HG03280 (cell line): Measurements from ENCODE around the gene DOLPP1.

Source experiments
- ATAC-seq: cut with Tn5 transposase; IDR thresholded peaks from one replicate; pipeline ENCODE4 v1.9.1; 2021; ENCODE audit warnings: mild to moderate bottlenecking, moderate library complexity; ENCODE audit not compliant: unreplicated experiment

The DOLPP1 gene

GRCh38 chr9:129093602-129094386, 12.9 kb downstream of the DOLPP1 start:
- no peak for ATAC-seq

DNA sequence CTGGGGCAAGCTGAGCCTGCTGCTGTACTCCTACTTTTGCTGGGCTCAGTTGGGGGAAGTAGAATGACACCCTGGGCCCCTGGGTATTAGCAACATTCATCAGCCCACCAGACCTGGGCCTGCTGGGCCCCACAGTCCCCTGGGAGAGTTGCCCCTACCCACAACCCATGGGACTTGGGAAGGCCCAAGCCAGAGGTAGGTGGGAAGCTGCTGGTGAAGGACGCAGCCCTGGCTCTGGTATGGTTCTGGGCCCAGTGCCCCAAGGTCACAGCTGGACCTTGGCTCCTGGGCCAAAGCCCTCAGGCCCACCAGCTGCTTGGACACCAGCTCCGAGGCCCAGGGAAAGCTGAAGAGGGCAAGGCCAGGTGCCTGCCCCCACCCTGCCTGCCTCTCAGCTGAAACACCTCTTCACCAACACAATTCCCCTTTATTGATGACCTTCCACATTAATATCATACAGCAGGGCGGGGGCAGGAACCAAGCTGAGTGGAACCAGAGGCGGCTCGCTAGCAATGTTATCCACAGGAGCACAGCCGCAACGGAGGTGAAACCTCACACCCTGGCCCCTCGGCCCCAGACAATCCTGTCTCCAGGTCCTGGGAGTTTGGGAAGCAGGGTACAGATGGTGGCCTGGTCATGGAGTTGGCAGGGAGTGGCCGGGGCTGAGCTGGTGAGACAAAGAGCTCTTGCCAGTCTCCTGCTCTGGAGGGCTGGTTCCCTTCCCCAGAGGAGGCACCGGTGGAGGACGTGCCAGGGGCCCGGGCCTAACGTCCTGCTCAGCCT, 13.7 kb downstream of the DOLPP1 start:
- no peak for ATAC-seq

GRCh38 chr9:129095170-129095667, 14.3 kb downstream of the DOLPP1 start:
- ATAC-seq: no peak

DNA sequence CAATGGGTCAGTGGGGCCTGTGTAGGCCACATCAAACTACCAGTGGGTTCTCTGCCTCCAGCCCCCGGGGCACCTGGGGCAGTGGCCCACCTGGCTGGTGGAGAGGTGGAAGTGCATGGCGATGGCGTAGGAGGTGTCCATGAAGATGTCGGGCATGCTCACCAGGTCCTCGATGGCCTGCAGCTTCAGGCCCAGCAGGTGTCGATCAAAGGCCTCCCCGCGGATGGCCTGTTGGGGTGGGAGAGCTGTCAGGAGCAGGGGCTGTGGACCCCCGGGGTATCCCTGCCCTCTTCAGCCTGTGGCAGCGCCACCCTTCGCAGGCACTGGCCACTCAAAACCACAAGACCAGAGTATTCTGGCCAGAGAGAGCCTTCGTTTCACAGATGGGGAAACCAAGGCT, 15.0 kb downstream of the DOLPP1 start:
- no peak for ATAC-seq

DNA sequence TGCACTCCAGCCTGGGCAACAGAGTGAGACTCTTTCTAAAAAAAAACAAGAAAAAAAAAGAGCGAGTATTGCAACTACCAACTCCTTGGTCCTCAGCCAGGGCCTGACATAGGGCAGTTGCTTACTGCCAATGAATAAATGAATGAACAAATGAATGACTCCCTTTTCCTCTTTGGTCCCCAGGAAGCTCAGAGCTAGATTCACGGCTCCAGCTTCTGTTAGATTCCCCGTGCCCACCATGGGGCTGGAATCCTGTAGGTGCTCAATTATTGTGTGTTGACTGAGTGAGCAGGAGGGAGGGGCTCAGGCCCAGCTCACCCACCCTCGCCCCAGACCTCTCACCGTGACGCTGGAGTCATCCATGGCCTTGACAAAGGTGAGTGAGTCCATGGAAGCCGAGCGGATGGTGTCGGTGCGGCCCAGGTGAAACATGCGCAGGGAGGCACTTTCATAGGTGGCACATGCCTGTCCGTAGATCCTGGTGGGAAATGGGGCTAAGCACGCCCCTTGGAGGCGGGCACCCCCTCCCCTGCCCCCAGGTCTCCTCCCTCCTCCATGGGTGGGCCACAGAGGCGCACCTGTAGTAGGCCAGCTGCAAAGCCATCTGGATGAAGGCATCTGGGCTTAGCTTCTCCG, 16.9 kb downstream of the DOLPP1 start:
- no peak for ATAC-seq

- ATAC-seq: no peak
Measured at GRCh38 chr9:129098328-129098727, 17.4 kb downstream of the DOLPP1 start.

- ATAC-seq: no peak
Measured at GRCh38 chr9:129100383-129101169, 19.7 kb downstream of the DOLPP1 start.

DNA sequence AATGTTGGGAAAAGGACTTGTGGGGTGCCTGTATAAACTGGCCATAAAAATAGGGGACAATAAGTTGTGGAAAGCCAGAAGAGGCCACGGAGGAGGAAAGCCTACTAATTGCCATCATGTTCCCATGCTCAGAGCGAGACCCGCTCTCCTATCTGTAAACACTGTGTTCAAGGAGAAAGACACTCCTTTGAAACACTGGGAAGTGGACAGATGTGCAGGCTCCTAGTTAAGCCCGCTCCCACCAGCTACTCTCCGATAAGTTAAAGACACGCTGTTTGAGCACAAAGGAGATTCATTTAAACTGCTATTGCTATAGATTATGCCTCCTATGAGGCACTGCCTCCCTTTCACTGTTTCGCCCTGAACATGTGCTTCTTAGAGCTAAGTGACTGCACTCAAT, 20.4 kb downstream of the DOLPP1 start:
- no peak for ATAC-seq

- ATAC-seq: no peak
Measured at GRCh38 chr9:129102095-129102525, 21.2 kb downstream of the DOLPP1 start.

DNA sequence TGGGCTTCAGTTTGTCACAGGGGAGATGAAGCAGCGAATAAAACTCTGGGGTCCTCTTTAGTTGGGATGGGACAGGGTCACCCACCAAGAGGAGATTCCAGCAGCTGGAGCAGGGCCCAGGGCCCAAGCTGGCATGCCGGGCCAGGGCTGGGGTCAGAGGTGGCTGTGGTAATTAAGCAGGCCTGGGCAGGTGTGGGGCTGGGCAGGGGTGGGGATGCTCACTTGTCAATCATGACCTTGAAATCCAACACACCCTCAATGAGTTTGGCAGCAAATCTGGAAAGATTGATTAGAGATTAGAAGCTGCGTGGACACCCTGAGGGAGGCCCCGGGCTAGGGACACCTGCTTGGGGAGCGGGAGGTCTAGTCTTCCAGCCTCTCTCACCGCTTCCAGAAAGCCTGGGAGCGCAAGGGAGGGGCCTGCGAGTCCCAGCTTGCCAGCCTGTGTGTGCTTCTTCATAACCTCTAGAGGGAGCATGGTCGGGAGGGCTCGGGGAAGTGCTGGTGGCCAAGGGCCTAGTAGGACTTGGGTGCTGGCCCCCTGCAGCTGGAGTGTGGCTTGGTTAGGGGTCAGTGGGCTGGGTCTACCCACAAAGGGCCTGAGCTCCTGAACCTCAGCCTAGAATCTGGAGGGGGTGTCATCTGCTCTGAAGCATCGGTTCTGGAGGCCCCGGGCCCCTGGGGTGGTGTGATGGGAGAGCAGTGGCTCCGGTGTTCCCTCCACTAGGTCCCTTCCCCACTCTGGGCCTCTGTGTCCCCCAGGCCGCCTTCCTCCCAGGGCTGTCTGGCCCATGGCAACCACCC, 22.1 kb downstream of the DOLPP1 start:
- ATAC-seq: no peak

DNA sequence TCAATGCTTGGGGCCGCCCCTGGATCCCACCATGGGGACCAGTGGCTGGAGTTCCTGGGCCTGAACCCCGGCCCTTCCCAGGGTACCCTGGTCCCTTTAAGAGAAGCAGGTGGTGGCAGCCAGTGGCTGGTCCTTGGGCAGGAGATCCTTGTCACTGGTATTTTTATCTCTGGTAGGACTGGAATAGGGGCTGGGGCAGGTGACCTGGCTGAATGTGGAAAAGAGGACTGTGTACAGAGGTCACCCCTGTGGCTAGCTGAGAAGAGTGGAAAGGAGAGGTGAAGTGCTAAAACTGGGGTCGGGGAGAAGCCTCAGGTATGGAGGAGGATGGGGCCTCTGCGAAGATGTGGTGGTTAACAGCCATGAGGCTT, 22.7 kb downstream of the DOLPP1 start:
- no peak for ATAC-seq

DNA sequence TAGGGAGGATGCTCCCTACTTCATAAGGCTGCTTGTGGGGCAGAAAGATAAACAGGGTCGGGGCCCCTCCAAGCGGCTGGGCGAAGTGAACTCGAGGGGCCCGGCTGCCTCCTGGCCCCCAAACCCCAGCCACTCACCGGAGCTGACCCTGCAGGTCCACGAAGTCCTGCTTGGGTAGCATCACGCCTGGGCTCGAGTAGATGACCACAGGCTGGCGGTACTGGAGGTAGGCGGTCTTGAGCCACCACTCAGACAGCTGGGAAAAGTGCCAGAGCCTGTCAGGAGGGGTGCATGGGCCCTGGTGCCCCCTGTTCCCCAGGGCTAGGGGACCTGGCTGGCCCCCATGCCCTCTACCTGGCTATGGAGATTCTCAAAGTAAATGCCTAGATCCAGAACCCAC, 23.1 kb downstream of the DOLPP1 start:
- ATAC-seq: no peak

- ATAC-seq: no peak
Measured at GRCh38 chr9:129105857-129106694, 25.2 kb downstream of the DOLPP1 start.

DNA sequence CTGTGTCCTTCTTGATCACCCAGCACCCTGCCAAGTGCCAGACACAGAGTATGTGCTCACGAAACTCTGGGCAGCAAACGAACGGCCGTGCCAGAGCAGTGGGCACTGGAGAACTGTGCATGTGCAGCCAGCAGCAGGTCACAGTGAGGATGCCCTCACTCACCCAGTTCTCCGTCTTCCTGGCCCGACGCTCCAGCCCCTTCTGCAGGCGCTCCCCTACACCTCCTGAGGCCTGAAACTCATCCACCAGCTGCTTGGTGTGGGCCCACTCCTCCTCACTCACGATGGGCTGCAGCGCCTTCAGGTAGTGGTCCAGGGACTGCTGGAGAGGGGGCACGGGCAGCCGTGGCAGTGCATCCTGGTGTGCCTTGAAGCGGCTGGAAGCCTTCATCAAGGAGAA, 26.7 kb downstream of the DOLPP1 start:
- ATAC-seq: no peak

- ATAC-seq: no peak
Measured at GRCh38 chr9:129108083-129108804, 27.3 kb downstream of the DOLPP1 start.

DNA sequence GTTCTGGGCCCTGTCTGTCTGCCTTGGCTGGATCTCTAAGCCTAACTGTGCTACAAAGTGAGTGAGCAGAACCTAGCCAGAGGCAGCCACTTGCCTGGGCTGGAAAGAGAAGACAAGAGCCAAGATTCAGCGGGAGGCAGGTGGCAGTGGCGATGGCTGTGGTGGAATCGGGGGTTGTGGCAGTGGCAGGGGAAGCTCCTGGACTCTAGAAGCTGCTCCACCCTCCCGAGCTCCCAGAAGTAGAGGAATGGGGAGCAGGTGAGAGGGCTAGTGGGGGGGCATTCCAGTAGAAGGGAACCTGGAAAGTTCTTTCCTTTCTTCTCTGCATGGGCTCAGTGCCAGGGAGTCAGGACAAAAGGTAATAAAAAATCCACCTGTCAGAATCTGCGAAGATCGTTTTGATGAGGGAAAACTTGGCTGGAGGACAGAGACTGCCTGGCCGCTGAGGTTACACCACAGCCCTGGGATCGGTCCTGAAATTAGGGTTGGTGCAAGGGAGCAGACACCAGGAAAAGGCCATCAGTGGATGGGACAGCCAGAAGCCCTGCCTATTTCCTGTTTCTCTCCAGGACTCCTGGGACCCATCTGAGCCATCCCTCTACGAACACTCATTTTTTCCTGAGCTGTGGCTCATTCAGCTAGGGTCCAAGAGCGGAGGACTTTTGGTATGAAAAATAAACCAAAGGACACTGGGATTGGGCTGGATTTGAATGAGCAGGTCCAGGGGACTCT, 28.1 kb downstream of the DOLPP1 start:
- ATAC-seq: no peak

DNA sequence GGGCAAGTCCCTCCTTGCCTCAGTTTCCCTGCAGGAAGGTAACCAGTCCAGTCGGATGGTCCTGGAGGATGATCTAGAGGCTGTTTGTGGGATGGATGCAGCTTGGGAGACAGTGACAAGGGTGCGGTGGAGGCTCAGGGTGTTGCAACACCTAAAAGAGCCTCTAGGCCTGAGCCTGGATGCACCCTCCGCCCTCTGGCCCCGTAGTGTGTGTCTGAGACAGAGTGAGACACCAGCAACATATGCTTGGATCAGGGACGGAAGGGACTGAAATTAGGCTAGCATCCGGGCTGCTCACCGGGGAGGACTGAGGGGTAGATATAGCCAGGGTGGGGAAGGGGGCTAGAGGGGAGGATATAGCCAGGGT, 28.6 kb downstream of the DOLPP1 start:
- ATAC-seq: no peak
